Activated CD8-positive, alpha-beta memory T cell treated with anti-CD3 and anti-CD28 coated beads, Interleukin-2, amount 50 U/mL, for 4 hours (primary cell): ENCODE data around the gene OCSTAMP.

ENCODE experiments used
- DNase-seq: peaks from one replicate; pipeline ENCODE4 v3.0.0-alpha.2; 2020

Gene OCSTAMP

GRCh38 chr20:46509523-46509922, 40.9 kb downstream of the OCSTAMP start:
- DNase-seq = no peak

DNA sequence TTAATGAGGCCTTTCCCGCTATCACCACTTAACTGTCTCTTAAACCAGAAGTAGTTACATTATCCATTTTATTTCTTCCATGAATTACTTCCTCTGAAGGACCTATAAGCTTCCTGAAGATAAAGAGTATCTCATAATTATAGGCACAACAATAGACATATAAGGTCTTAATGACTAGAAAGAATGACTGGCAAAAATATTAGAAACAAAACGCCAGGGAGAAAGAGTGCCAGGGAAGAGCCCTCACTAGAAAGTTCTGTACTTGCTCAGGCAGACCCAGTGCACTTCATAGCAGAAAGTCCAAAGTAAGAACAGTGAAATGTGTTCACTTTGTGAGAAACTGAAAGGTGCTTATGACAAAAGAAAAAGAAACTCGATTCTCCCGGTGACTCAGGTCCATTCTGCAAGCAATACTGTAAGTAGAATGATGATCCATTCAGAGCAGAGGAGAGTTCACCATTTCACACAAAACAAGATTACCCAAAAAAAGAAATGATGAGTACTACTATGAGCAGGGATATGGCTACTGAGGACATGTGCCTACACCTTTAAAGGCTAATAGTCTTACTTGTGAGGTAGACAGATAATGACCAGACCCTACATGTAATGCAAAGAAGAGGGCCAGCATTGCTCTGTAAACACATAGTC, 42.6 kb downstream of the OCSTAMP start:
- DNase-seq = no peak

DNA sequence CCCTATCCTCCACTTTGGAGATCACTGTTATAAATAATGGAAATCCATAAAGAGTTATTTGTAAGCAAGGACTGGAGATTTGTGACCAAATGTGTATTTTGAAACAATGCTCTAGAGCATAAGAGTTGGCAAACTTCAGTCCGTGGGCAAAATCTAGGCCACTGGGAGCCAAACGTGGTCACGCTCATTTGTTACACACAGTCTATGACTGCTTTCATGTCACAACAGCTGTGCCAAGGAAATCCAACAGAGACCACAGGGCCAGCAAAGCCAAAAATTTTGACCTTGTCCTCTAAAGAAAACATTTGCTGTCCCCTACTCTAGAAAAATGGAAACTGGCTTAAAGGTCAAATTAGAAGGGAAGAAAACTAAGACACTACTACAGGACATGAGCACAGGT, 44.9 kb downstream of the OCSTAMP start:
- DNase-seq = no peak

- DNase-seq = no peak
These were observed 48.5 kb downstream of the OCSTAMP start for GRCh38 chr20:46501961-46502360.

DNA sequence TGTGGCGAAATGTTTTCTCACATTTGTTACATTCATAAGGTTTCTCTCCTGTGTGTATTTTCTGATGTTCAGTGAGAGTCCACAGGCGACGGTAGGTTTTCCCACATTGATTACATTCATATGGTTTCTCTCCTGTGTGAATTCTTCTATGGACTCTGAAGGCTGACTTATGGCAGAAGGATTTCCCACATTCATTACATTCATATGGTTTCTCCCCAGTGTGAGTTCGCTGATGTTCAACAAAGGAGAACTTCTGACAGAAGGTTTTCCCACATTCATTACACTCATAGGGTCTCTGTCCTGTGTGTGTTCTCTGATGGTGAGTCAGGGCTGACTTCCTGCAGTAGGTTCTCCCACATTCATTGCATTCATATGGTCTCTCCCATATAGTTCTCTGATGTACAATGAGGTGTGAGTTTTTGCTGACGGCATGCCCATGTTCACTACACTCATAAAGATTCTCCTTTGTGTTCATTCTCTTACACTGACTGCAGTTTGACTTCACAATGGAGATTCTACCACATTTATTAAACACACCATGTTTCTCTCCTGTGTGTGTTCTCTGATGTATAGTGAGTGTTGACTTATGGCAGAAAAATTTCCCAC, 49.0 kb downstream of the OCSTAMP start:
- no peak for DNase-seq

DNA sequence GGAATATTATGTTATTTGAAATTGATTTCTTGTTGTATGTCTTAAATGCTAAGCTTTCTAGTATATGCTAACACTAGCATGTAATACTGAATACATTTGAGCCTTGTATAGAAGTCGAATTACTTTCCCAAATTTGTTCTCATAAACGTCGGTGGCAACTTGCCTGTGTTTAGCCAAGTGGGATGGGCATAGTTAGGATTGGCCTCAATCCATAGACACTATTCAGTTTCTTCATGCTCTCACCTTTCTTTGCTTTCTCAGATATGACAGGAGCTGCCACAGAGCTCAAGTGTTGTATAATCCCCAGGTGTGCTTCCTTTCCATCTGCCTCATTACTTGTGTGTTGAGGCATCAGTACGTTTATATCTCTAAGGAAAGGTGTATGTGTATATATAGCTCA, 56.4 kb downstream of the OCSTAMP start:
- no peak for DNase-seq

GRCh38 chr20:46491354-46491753, 59.1 kb downstream of the OCSTAMP start:
- DNase-seq = no peak
